ENCODE measurements around the gene ZSCAN16.

DNA sequence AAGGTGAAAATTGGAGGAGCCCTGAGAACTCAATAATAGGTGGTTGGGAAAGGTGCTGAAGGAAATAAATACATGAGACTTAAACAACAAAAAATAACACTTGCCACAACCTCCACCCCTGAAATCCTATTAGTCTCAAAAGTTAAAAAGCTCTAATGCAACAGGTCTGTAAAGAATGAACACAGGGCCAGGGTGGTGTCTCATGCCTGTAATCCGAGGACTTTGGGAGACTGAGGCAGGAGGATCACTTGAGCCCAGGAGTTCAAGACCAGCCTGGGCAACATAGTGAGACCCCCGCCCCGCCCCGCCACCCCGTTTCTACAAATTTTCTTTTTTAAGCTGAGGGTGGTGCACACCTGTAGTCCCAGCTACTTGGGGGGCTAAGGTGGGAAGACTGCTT lies 16.2 kb downstream of the ZSCAN16 start:
- TF ChIP-seq, protein P1, sequence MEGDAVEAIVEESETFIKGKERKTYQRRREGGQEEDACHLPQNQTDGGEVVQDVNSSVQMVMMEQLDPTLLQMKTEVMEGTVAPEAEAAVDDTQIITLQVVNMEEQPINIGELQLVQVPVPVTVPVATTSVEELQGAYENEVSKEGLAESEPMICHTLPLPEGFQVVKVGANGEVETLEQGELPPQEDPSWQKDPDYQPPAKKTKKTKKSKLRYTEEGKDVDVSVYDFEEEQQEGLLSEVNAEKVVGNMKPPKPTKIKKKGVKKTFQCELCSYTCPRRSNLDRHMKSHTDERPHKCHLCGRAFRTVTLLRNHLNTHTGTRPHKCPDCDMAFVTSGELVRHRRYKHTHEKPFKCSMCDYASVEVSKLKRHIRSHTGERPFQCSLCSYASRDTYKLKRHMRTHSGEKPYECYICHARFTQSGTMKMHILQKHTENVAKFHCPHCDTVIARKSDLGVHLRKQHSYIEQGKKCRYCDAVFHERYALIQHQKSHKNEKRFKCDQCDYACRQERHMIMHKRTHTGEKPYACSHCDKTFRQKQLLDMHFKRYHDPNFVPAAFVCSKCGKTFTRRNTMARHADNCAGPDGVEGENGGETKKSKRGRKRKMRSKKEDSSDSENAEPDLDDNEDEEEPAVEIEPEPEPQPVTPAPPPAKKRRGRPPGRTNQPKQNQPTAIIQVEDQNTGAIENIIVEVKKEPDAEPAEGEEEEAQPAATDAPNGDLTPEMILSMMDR (IDR thresholded peaks at IDR 0.05): no peak
- no peak for TF ChIP-seq POLR2A (IDR thresholded peaks at IDR 0.05)
